ENCODE data around the gene CDYL.

CDYL gene

DNA sequence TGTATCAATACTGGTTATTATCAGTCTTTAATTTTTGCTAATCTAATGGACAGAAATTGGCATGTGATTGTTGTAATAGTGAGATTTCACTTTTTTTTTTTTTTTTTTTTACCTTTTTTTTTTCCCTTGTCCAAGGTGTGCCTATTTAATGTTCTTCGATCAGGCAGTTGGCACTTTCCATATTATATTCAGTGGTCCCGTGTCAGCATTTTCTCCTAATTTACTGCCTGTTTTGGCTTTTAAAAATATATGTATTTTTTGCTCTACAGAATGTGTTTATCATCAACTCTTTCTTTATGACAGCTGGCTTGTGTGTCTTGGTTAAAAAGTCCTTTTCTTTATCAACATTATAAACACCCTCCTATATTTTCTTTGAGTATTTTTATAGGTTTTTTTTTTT is 39.4 kb downstream of the CDYL start:
- Histone ChIP-seq H3K79me2 (peaks cover 80% of the 10 kb centered on the region), H3K27ac (no peak overlapping the region), H3K4me2 (ENCODE audit: low read length) (no peak overlapping the region), H3K4me3 (ENCODE audit: low read depth, low read length) (no peak overlapping the region), H3K36me3 (ENCODE audit: control insufficient read depth, insufficient read depth, low read length) (no peaks in the 10 kb centered on the region), H3K27me3 (ENCODE audit: control insufficient read depth, insufficient read depth, low read length) (no peaks in the 10 kb centered on the region), H3K4me1 (peaks cover 19% of the 10 kb centered on the region), H2AFZ (no peak overlapping the region), H3K9me3 (ENCODE audit: control insufficient read depth, low read length) (no peaks in the 10 kb centered on the region), H3K9ac (no peak overlapping the region)
- TF ChIP-seq, protein P1, sequence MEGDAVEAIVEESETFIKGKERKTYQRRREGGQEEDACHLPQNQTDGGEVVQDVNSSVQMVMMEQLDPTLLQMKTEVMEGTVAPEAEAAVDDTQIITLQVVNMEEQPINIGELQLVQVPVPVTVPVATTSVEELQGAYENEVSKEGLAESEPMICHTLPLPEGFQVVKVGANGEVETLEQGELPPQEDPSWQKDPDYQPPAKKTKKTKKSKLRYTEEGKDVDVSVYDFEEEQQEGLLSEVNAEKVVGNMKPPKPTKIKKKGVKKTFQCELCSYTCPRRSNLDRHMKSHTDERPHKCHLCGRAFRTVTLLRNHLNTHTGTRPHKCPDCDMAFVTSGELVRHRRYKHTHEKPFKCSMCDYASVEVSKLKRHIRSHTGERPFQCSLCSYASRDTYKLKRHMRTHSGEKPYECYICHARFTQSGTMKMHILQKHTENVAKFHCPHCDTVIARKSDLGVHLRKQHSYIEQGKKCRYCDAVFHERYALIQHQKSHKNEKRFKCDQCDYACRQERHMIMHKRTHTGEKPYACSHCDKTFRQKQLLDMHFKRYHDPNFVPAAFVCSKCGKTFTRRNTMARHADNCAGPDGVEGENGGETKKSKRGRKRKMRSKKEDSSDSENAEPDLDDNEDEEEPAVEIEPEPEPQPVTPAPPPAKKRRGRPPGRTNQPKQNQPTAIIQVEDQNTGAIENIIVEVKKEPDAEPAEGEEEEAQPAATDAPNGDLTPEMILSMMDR (IDR thresholded peaks at IDR 0.05), result no peak

DNA sequence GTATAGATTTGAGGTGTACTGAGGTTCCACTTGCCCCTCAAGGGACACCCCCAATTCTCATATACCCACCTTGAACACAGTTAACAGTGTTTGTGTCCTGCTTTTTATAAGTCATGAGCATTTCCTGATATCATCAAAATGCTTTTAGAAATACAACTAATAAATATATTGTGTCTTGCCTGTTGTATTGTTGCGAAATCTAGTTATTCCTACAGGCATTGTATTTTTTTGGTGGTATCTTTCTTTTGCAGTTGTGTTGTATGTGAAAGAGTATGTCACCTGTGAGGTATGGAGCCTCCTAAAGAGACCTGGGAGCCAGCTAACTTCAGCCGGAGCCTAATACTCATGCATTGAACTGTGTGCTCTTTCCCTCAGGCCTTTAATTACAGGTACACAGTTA is 40.7 kb downstream of the CDYL start:
- Histone ChIP-seq H3K9ac (no peak overlapping the region), H3K27ac (no peak overlapping the region), H3K36me3 (ENCODE audit: control insufficient read depth, insufficient read depth, low read length) (no peaks in the 10 kb centered on the region), H3K79me2 (peaks cover 77% of the 10 kb centered on the region), H3K4me1 (peaks cover 13% of the 10 kb centered on the region), H3K4me3 (ENCODE audit: low read depth, low read length) (no peak overlapping the region), H3K27me3 (ENCODE audit: control insufficient read depth, insufficient read depth, low read length) (no peaks in the 10 kb centered on the region), H3K9me3 (ENCODE audit: control insufficient read depth, low read length) (no peaks in the 10 kb centered on the region), H2AFZ (no peak overlapping the region), H3K4me2 (ENCODE audit: low read length) (no peak overlapping the region)
- TF ChIP-seq, protein P1 (IDR thresholded peaks at IDR 0.05), result no peak

DNA sequence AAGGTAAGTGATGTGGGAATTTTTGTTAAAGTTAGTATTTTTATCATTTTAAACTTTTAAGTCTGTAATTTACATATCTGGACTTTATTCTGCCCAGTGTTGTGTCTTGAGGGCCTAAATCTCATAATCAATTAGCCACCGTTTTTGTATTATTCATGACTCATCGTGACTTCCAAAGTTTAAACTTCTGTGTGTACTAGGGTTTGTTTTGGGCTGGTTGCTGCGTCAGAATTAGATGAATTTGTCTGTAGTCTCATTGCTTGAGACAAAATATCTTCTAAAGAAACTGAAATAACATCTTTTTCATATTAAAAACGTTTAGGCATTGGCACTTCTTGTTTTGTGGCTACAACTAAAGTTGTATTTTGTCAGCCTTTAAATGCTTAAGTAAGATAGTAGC is 41.3 kb downstream of the CDYL start:
- Histone ChIP-seq H3K9me3 (ENCODE audit: control insufficient read depth, low read length) (no peaks in the 10 kb centered on the region), H3K4me2 (ENCODE audit: low read length) (no peak overlapping the region), H2AFZ (no peak overlapping the region), H3K27ac (no peak overlapping the region), H3K4me1 (peaks cover 13% of the 10 kb centered on the region), H3K9ac (no peak overlapping the region), H3K27me3 (ENCODE audit: control insufficient read depth, insufficient read depth, low read length) (no peaks in the 10 kb centered on the region), H3K4me3 (ENCODE audit: low read depth, low read length) (no peak overlapping the region), H3K79me2 (peaks cover 81% of the 10 kb centered on the region), H3K36me3 (ENCODE audit: control insufficient read depth, insufficient read depth, low read length) (no peaks in the 10 kb centered on the region)
- TF ChIP-seq, protein P1 (IDR thresholded peaks at IDR 0.05), result no peak

DNA sequence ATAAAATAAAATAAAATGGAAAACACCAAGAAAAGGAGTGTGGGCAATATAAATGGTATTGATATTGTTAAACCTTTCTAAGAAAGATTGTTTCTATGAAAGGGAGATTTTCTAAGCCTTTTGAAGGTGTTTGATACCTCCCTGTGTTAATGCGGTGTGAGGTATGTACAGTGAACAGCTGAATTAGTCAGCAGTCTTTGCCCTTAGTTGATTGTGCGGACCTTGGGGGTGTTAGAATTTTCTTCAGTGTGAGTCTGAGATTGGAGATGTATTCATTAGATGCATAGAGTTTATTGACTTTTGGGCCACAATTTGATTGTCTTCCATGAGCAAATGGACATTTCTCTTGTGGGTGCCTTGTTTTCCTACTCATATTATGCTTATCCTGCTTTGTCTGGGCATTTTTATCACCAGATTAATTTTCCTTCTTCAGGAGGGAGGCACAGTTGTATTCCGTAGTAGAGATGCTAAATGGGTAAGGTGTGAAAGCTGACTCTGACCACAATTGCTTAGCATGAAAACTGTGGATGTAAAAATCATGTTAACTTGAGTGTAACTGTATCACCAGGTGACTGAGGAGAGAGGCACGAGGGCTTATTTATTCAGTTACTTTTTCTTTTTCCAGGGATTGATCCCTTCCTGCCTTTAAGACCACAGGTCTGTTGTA is 42.2 kb downstream of the CDYL start:
- Histone ChIP-seq H2AFZ (no peak overlapping the region), H3K4me1 (peaks cover 13% of the 10 kb centered on the region), H3K4me2 (ENCODE audit: low read length) (no peak overlapping the region), H3K9ac (no peak overlapping the region), H3K36me3 (ENCODE audit: control insufficient read depth, insufficient read depth, low read length) (no peaks in the 10 kb centered on the region), H3K79me2 (peaks cover 81% of the 10 kb centered on the region), H3K27me3 (ENCODE audit: control insufficient read depth, insufficient read depth, low read length) (no peaks in the 10 kb centered on the region), H3K4me3 (ENCODE audit: low read depth, low read length) (no peak overlapping the region), H3K9me3 (ENCODE audit: control insufficient read depth, low read length) (no peaks in the 10 kb centered on the region), H3K27ac (no peak overlapping the region)
- TF ChIP-seq, protein P1 (IDR thresholded peaks at IDR 0.05), result no peak

DNA sequence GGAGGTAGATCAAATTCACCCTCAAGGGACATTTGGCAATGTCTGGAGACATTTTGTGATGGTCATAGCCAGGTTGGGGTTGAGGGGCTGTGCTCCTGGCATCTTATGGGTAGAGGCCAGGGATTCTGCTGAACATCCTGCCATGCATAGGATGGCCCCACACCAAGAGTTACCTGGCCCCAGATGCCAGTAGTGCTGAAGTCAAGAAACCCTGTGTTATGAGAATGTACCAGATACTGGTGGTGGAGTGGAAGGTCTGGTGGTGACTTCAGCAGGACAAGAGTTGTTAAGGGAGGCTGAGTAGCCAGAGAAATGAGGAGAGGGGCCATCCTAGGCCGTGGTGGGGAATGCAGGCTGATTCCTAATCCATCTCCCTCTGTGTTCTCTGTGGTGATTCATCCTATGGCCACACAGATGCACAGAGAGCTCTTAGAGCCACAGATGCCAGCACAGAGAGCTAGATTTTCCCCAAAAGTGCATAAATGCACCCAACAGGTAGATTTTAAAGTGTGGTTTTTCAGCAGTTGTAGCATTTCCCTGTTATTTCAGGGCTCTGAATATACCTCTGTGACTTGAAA is 43.6 kb downstream of the CDYL start:
- no peak overlapping the region for H3K4me3 ChIP-seq (ENCODE audit: low read depth, low read length)
- no peaks in the 10 kb centered on the region for H3K27me3 ChIP-seq (ENCODE audit: control insufficient read depth, insufficient read depth, low read length)
- H3K36me3 ChIP-seq (ENCODE audit: control insufficient read depth, insufficient read depth, low read length), result no peaks in the 10 kb centered on the region
- no peak overlapping the region for H3K9ac ChIP-seq
- no peak overlapping the region for H2AFZ ChIP-seq
- H3K4me2 ChIP-seq (ENCODE audit: low read length), result no peak overlapping the region
- no peaks in the 10 kb centered on the region for H3K9me3 ChIP-seq (ENCODE audit: control insufficient read depth, low read length)
- H3K4me1 ChIP-seq, result peaks cover 13% of the 10 kb centered on the region
- no peak overlapping the region for H3K27ac ChIP-seq
- TF ChIP-seq, protein P1 (IDR thresholded peaks at IDR 0.05), result no peak
- H3K79me2 ChIP-seq, result peaks cover 77% of the 10 kb centered on the region
